Measurements from ENCODE around the gene NGLY1. TPM values are rescaled to one million over a fixed set of nuclear protein-coding genes. Genes with fewer than 3 reads are reported as not detected.

NGLY1 gene
- total and polyA plus RNA-seq, 9 of the 15 experiments (the other 6 are each of a cell fraction or from before 2014, with no cell fraction given) = 52.2 to 124 (median 87.6) TPM

- POLR2A ChIA-PET = interaction anchor here (1.1 to 1.4 kb wide), 2 partner anchors 9 to 19 kb away, joined by 4 to 6 read pairs; no protein-coding TSS in a partner anchor
- no TSS peak for BruUV-seq (replicated peaks)
- peak overlapping the region; percentile 83 for H3K27ac ChIP-seq (ENCODE audit: extremely low read depth, low read depth, low read length)
- peaks cover 12 to 32% of the 10 kb centered on the region in 2 experiments; a peak in 4 of 5 replicates for H3K4me1 ChIP-seq (replicated peaks in 1 of 2; ENCODE audit: control insufficient read depth in 2 of 2, insufficient read depth in 2 of 2, low read length in 2 of 2)
- in situ Hi-C loops (cut with MboI) = no loop called here
- H4K20me1 ChIP-seq (replicated peaks; ENCODE audit: control insufficient read depth, insufficient read depth, low read length) = no peaks in the 10 kb centered on the region
- no peaks in the 10 kb centered on the region for H3K27me3 ChIP-seq (ENCODE audit: control insufficient read depth in 2 of 2, insufficient read depth in 2 of 2, low read length in 2 of 2)
- 0 out of 2 replicates have a peak, but pooled peaks cover under 1% of the 10 kb centered on the region for H3K9me3 ChIP-seq (replicated peaks; ENCODE audit: control insufficient read depth, insufficient read depth, low read depth, low read length)
- H2AFZ ChIP-seq (ENCODE audit: low read depth, low read length) = peak overlapping the region; percentile 84
- ATAC-seq (no peak), FAIRE-seq (peak; percentile 51), DNase-seq (ENCODE audit: extremely low read depth in 1 of 4, low spot score in 3 of 4) (no peak)
- H3K36me3 ChIP-seq (ENCODE audit: control insufficient read depth, insufficient read depth, low read length) = peaks cover 24% of the 10 kb centered on the region
- peaks cover 71% of the 10 kb centered on the region for H3K79me2 ChIP-seq (ENCODE audit: control insufficient read depth, insufficient read depth, low read length)
- peak overlapping the region; percentile 85 for H3K4me3 ChIP-seq
- no peaks in the 10 kb centered on the region for H3K9me1 ChIP-seq (ENCODE audit: control insufficient read depth, insufficient read depth, low read length)
- H3K4me2 ChIP-seq (ENCODE audit: insufficient read depth, low read length) = peak overlapping the region; percentile 95
- intact Hi-C loops (cut with micrococcal nuclease) = loop anchor here (2.0 kb wide), 1 partner anchor 120 kb away; no protein-coding TSS in a partner anchor
- H3K9ac ChIP-seq (ENCODE audit: insufficient read depth in 1 of 2, low read depth in 2 of 2, low read length in 2 of 2) = peak overlapping the region; percentile 83 to 97
- CTCF ChIA-PET (ENCODE audit: low intra/inter-chr PET ratio) = interaction anchor here (0.6 kb wide), 1 partner anchor 62 kb away, joined by 3 read pairs; no protein-coding TSS in a partner anchor
- WGBS (ENCODE audit: insufficient coverage, low coverage, missing lambda C conversion rate) = 0% methylated on average over 13 of the region's 14 CpGs
- TF ChIP-seq ZNF41 (CRISPR knock-in tag; conservative IDR thresholded peaks at IDR 0.05) (no peak), L3MBTL2 (IDR thresholded peaks at IDR 0.05) (no peak), ZNF444 (CRISPR knock-in tag; IDR thresholded peaks at IDR 0.05) (no peak), TRIM24 (IDR thresholded peaks at IDR 0.05) (no peak), MBD2 (IDR thresholded peaks at IDR 0.05; ENCODE audit: borderline replicate concordance, low read depth) (no peak), POLR2H (tag; IDR thresholded peaks at IDR 0.05; ENCODE audit: low read depth) (no peak), BCLAF1 (IDR thresholded peaks at IDR 0.05; ENCODE audit: borderline replicate concordance in 1 of 2, control insufficient read depth in 1 of 2, low read depth in 2 of 2, low read length in 1 of 2) (0 out of 4 replicates have a peak, but pooled peaks of 1 of the 2 experiments have one; percentile 15), MNT (conservative IDR thresholded peaks at IDR 0.05) (peak in 1 of 2 experiments; percentile 56; a peak in 1 of 4 replicates), ZNF639 (CRISPR knock-in tag; conservative IDR thresholded peaks at IDR 0.05 in 1 of 2, IDR thresholded peaks at IDR 0.05 in 1 of 2) (peak in 1 of 2 experiments; percentile 79; a peak in 1 of 4 replicates), ZNF224 (CRISPR knock-in tag; IDR thresholded peaks at IDR 0.05) (no peak), NRF1 (conservative IDR thresholded peaks at IDR 0.05 in 1 of 2, IDR thresholded peaks at IDR 0.05 in 1 of 2) (no peak), ZNF212 (CRISPR knock-in tag; IDR thresholded peaks at IDR 0.05) (no peak), BCOR (IDR thresholded peaks at IDR 0.05) (no peak; the same call in 1 of the 2 replicates), ZNF263 (CRISPR knock-in tag; IDR thresholded peaks at IDR 0.05; ENCODE audit: borderline replicate concordance) (no peak), TEAD4 (IDR thresholded peaks at IDR 0.05; ENCODE audit: low read length) (0 out of 2 replicates have a peak, but pooled peaks have one; percentile 6), TEAD4 (CRISPR knock-in tag; IDR thresholded peaks at IDR 0.05; ENCODE audit: borderline replicate concordance) (no peak)
Measured at GRCh38 chr3:25782636-25782937, 656 bp downstream of the NGLY1 start.
